Endothelial cell of umbilical vein (primary cell): ENCODE data around the gene YWHAQ. TPM values are rescaled to one million over a fixed set of nuclear protein-coding genes. Genes with fewer than 3 reads are reported as not detected.

ENCODE experiments used
- BruUV-seq: library from RNA; stranded (reverse); fragments of 400-500 nt; replicated peaks from 2 replicates; lab custom pipeline; 2021; lab: Mats Ljungman, UMichigan
- CTCF ChIA-PET: fragments of 300-600, 350-600 bp; sonication (Branson Sonifier 250); formaldehyde crosslinking; loops from one replicate; lab custom pipeline; 2021; ENCODE audit warnings: antibody characterized with exemption, inconsistent platforms; lab: Charles Lee
- POLR2A ChIA-PET: fragments of 300-600, 350-600 bp; sonication (Branson Sonifier 250); formaldehyde crosslinking; loops from one replicate; lab custom pipeline; 2021; ENCODE audit warnings: antibody characterized with exemption, inconsistent platforms; lab: Charles Lee
- DNase-seq: peaks from one replicate; pipeline ENCODE4 v3.0.0-alpha.2; 2011; ENCODE audit warnings: low read depth, low spot score
- FAIRE-seq: peaks from 2 replicates; lab custom pipeline; 2011; peaks lifted over from hg19 to GRCh38; lab: Jason Lieb, UNC
- H2AFZ ChIP-seq: 2 replicates; pipeline ENCODE4 v1.6.0; 2012; ENCODE audit warnings: low read depth, low read length, control low read depth, inconsistent platforms
- H3K27ac ChIP-seq: 2 replicates; pipeline ENCODE4 v1.5.1; 2011; ENCODE audit warnings: low read depth, mild to moderate bottlenecking, control low read depth, low read length, moderate library complexity; ENCODE audit not compliant: insufficient read depth
- H3K27me3 ChIP-seq, 2 experiments: 2 replicates each; pipeline versions ENCODE4 v1.6.0 to v1.6.1; 2011; ENCODE audit warnings: low read length in 2 of 2, mixed read lengths in 1 of 2; ENCODE audit not compliant: control insufficient read depth in 2 of 2, insufficient read depth in 2 of 2
- H3K36me3 ChIP-seq, 2 experiments: 2 replicates in 1 of 2; 3 replicates in 1 of 2; pipeline ENCODE4 v1.5.1; 2011; ENCODE audit warnings: low read length in 2 of 2, mild to moderate bottlenecking in 1 of 2, moderate library complexity in 1 of 2; ENCODE audit not compliant: control insufficient read depth in 2 of 2, insufficient read depth in 2 of 2; ENCODE audit errors: extremely low read depth in 1 of 2
- H3K4me1 ChIP-seq: 3 replicates; pipeline ENCODE4 v1.5.1; 2011; ENCODE audit warnings: mild to moderate bottlenecking, low read length; ENCODE audit not compliant: control insufficient read depth, insufficient read depth; ENCODE audit errors: extremely low read depth
- H3K4me2 ChIP-seq: 2 replicates; pipeline ENCODE4 v1.6.1; 2011; ENCODE audit warnings: low read length, control low read depth, mixed read lengths; ENCODE audit not compliant: insufficient read depth
- H3K4me3 ChIP-seq, 3 experiments: fragments of 200-600 bp in 1 of 3; sonication (generic), shearing (Covaris generic) in 1 of 3; replicated peaks in 1 of 3; 2 replicates each; pipeline ENCODE4 v1.5.1; 2011 to 2016; ENCODE audit warnings: control low read depth in 3 of 3, low read length in 3 of 3, mild to moderate bottlenecking in 2 of 3, inconsistent platforms in 1 of 3, low read depth in 1 of 3, moderate library complexity in 1 of 3; ENCODE audit not compliant: insufficient read depth in 1 of 3
- H3K79me2 ChIP-seq: 2 replicates; pipeline ENCODE4 v1.6.0; 2012; ENCODE audit warnings: low read length, inconsistent platforms; ENCODE audit not compliant: control insufficient read depth, insufficient read depth
- H3K9ac ChIP-seq: replicated peaks from 2 replicates; pipeline ENCODE3; 2011; ENCODE audit warnings: low read length, control low read depth; ENCODE audit not compliant: insufficient read depth; ENCODE audit errors: extremely low read depth
- H3K9me1 ChIP-seq: replicated peaks from 3 replicates; pipeline ENCODE4 v1.6.0; 2011; ENCODE audit warnings: mild to moderate bottlenecking, low read length; ENCODE audit not compliant: control insufficient read depth, insufficient read depth; ENCODE audit errors: extremely low read depth
- H3K9me3 ChIP-seq: replicated peaks from 2 replicates; pipeline ENCODE4 v1.5.1; 2012; ENCODE audit warnings: low read length, inconsistent platforms; ENCODE audit not compliant: control insufficient read depth, insufficient read depth
- H4K20me1 ChIP-seq: replicated peaks from 2 replicates; pipeline ENCODE3; 2011; ENCODE audit warnings: mild to moderate bottlenecking, low read length; ENCODE audit not compliant: control insufficient read depth, insufficient read depth; ENCODE audit errors: extremely low read depth
- EZH2 ChIP-seq: IDR thresholded peaks from 2 replicates; pipeline ENCODE4 v1.6.1; 2012; ENCODE audit warnings: borderline replicate concordance, low read depth, mild to moderate bottlenecking, moderate library complexity, low read length, inconsistent platforms; ENCODE audit not compliant: severe bottlenecking
- FOS ChIP-seq: IDR thresholded peaks from 2 replicates; pipeline ENCODE4 v1.6.1; 2011; ENCODE audit warnings: mild to moderate bottlenecking, low read length, moderate library complexity, borderline replicate concordance; ENCODE audit not compliant: insufficient read depth
- GATA2 ChIP-seq: IDR thresholded peaks from 2 replicates; pipeline ENCODE4 v1.7.0; 2011; ENCODE audit warnings: low read depth, mild to moderate bottlenecking, moderate library complexity, mixed read lengths, low read length; ENCODE audit not compliant: insufficient read length, insufficient read depth
- JUN ChIP-seq: IDR thresholded peaks from 2 replicates; pipeline ENCODE4 v1.6.1; 2011; ENCODE audit warnings: borderline replicate concordance, low read depth; ENCODE audit not compliant: insufficient read length, insufficient read depth
- MYC ChIP-seq: IDR thresholded peaks from one replicate; pipeline ENCODE4 v1.6.1; 2011; ENCODE audit warnings: mild to moderate bottlenecking, low read depth, low read length
- POLR2A ChIP-seq: IDR thresholded peaks from 2 replicates; pipeline ENCODE4 v1.6.1; 2012; ENCODE audit warnings: low read depth, mild to moderate bottlenecking, control low read depth, low read length
- POLR2AphosphoS5 ChIP-seq: IDR thresholded peaks from 2 replicates; pipeline ENCODE4 v1.6.1; 2012; ENCODE audit warnings: low read depth, mild to moderate bottlenecking, control low read depth, low read length, moderate library complexity; ENCODE audit not compliant: insufficient read depth
- dilution Hi-C: fragments of 300-500 bp; cut with MboI; formaldehyde crosslinking; loops from one replicate; pipeline ENCODE4 v1.15.0; 2019; ENCODE audit warnings: low sequenced_read_pairs; ENCODE audit not compliant: extremely low pct_ligation_motif_present
- intact Hi-C: fragments of 100-400 bp; cut with micrococcal nuclease; formaldehyde crosslinking; loops from one replicate; pipeline ENCODE4 v1.10.0; 2022
- polyA plus RNA-seq, 4 experiments: library from polyadenylated mRNA; depleted of rRNA in 3 of 4; stranded (reverse) in 3 of 4; unstranded in 1 of 4; fragments of >200 nt; gene quantifications; 2 replicates each; pipeline versions ENCODE4 v1.2.1 to v1.2.3, GENCODE V29; 2011 to 2012; ENCODE audit warnings: missing spikeins in 1 of 4
- total RNA-seq: library from RNA; stranded (reverse); gene quantifications from 2 replicates; pipeline ENCODE4 v1.2.3, GENCODE V29; 2021
- TF ChIP-seq, protein P1 (sequence below), 2 donors: IDR thresholded peaks; 1 replicate in 1 of 2; 2 replicates in 1 of 2; pipeline ENCODE4 v1.5.1; 2011; ENCODE audit warnings: low read length in 2 of 2, mild to moderate bottlenecking in 2 of 2, moderate library complexity in 2 of 2, control low read depth in 1 of 2, inconsistent platforms in 1 of 2, low read depth in 1 of 2; ENCODE audit not compliant: insufficient read depth in 1 of 2; ENCODE audit errors: extremely low read depth in 1 of 2
- TF ChIP-seq, protein P2 (sequence below): IDR thresholded peaks from 2 replicates; pipeline ENCODE4 v1.6.1; 2011; ENCODE audit not compliant: insufficient read depth, insufficient read length

The YWHAQ gene
- total and polyA plus RNA-seq, 2 donors (not counting 3 experiments of a cell fraction or from before 2014, with no cell fraction given): 217 to 456 TPM

DNA sequence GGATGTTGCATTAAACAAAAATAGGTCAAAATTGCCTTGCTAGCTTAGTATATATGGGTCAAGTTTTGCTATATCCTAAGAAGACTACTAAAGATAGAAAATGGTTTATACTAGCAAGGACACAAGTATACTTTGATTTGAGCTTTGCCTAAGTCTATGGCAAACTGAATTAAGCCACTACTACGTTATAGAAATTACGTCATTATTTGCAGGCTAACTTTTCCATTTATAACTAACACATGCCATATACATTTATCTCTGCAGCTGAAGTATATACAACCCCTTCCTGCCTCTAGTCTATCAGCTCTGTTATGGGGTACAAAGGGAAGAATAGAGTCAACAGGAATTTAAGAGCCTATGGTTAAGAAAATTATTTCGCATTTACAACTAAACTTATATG is 16.2 kb downstream of the YWHAQ start:
- Histone ChIP-seq H3K36me3 (peaks cover 0 to 4% of the 10 kb centered on the region in 2 experiments), H3K9ac (no peak overlapping the region), H3K27ac (no peak overlapping the region), H3K27me3 (no peaks in the 10 kb centered on the region), H3K9me3 (no peaks in the 10 kb centered on the region), H3K9me1 (peaks cover 5% of the 10 kb centered on the region), H4K20me1 (peaks cover 37% of the 10 kb centered on the region), H3K4me2 (no peak overlapping the region), H3K4me1 (no peaks in the 10 kb centered on the region), H3K79me2 (peaks cover 99% of the 10 kb centered on the region), H3K4me3 (no peak overlapping the region), H2AFZ (no peak overlapping the region)
- ChIA-PET POLR2A (interaction anchor here (0.5 kb wide), 1 partner anchor 58 kb away, joined by 5 read pairs; no protein-coding TSS in a partner anchor), CTCF (interaction anchor here (1.0 to 1.6 kb wide), 5 partner anchors 11 to 156 kb away, joined by 3 to 4 read pairs (median 3); no protein-coding TSS in a partner anchor)
- TF ChIP-seq EZH2 (no peak), FOS (no peak), JUN (no peak), GATA2 (no peak), POLR2AphosphoS5 (no peak), MYC (no peak), POLR2A (no peak)
- TF ChIP-seq, protein P1, sequence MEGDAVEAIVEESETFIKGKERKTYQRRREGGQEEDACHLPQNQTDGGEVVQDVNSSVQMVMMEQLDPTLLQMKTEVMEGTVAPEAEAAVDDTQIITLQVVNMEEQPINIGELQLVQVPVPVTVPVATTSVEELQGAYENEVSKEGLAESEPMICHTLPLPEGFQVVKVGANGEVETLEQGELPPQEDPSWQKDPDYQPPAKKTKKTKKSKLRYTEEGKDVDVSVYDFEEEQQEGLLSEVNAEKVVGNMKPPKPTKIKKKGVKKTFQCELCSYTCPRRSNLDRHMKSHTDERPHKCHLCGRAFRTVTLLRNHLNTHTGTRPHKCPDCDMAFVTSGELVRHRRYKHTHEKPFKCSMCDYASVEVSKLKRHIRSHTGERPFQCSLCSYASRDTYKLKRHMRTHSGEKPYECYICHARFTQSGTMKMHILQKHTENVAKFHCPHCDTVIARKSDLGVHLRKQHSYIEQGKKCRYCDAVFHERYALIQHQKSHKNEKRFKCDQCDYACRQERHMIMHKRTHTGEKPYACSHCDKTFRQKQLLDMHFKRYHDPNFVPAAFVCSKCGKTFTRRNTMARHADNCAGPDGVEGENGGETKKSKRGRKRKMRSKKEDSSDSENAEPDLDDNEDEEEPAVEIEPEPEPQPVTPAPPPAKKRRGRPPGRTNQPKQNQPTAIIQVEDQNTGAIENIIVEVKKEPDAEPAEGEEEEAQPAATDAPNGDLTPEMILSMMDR (IDR thresholded peaks at IDR 0.05; ENCODE audit: extremely low read depth in 1 of 2, insufficient read depth in 1 of 2, low read depth in 1 of 2, low read length in 2 of 2): no peak
- TF ChIP-seq, protein P2, sequence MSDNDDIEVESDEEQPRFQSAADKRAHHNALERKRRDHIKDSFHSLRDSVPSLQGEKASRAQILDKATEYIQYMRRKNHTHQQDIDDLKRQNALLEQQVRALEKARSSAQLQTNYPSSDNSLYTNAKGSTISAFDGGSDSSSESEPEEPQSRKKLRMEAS: no peak
- BruUV-seq: no TSS peak
- intact Hi-C loops: no loop called here
- dilution Hi-C loops: no loop called here
- no peak for DNase-seq
- FAIRE-seq: no peak
